HG02759 (cell line): ENCODE results near the gene SETD3.
"Not testable (repeated sequence)": the region's sequence is repeated elsewhere in the genome, so short reads cannot be mapped to it uniquely, and the experiment has no call there.

ENCODE experiments used
- ATAC-seq: cut with Tn5 transposase; IDR thresholded peaks from one replicate; pipeline ENCODE4 v1.9.1; 2021; ENCODE audit warnings: mild to moderate bottlenecking, moderate library complexity; ENCODE audit not compliant: unreplicated experiment

SETD3 gene

DNA sequence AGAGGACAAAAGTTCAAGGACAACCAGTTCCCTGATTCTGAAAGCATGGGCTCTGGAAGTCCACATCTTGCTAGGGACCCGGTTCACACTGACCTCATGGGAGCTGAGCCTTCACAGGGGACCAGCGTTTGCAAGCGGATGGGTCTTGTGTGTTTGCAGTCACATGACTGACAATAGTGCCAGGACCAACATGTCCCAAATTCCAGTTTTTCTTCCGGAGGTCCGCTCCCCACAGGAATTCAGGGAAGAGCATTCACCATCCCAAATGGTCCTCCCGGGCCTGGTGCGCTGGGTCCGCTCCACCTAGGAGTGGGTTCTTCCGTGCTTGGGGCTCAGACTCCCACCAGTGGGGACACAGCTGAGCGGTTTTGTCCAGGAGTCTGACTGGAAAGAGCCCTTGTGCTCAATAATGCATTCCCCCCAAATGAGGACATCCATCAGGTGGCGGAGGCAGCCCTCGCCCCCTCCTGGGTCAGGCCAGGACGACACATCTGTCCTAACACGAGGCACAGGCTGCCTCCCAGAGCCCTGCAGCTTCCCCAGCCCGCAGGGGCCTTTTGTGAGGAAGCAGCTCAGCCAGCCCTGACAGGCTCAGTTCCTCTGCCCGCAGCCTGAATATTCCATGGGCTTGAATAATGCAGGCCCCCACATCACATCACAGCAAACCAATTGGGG is 116.9 kb downstream of the SETD3 start:
- ATAC-seq: no peak

DNA sequence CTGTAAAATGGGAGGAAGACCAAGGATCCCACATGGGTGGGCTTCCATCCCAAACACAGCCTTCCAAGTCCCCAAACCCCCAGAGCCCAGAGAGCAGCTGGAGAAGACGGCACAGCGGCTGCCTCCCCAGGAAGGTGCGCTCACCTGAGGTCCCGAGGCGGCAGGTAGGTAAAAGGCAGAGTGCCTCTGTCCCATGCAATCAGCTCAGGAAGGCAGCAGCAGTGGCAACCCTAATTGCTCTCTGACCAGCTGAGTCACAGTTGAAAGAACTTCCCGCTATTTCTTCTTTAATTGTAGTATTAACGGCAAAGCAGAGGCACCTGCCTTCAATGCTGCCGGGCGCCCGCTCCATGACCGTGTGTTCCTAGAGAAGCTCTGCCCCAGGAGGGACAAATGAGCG is 117.6 kb downstream of the SETD3 start:
- no peak for ATAC-seq

DNA sequence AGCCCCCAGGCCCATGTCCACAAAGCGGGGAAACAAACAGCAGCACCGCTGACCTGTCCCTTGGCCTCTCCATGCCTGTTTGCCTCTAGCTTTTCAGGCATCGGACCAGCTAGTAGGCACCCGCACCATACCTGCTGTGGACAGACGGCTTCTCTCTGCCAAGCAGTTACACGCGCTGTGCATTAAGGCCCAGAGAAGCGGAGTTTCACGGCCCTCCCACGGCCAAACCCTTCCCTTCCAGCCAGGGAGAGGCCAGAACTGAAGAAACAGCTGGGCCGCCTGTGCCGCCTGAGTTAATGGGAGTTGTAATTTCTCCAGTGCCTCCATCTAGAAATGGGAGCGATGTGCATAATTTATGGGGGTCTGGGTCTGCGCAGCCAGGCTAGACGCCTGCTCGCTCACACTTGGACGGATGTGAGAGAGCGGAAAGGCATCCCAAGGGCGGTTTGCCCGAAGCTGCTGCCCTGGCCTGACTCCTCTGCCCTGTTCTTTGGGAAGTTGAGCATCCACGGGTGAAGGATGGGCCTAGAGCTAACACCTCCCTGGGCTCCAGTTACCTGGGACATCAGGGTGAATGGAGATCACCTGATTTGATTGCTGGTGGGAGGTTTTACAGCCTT is 119.0 kb downstream of the SETD3 start:
- ATAC-seq: no peak

DNA sequence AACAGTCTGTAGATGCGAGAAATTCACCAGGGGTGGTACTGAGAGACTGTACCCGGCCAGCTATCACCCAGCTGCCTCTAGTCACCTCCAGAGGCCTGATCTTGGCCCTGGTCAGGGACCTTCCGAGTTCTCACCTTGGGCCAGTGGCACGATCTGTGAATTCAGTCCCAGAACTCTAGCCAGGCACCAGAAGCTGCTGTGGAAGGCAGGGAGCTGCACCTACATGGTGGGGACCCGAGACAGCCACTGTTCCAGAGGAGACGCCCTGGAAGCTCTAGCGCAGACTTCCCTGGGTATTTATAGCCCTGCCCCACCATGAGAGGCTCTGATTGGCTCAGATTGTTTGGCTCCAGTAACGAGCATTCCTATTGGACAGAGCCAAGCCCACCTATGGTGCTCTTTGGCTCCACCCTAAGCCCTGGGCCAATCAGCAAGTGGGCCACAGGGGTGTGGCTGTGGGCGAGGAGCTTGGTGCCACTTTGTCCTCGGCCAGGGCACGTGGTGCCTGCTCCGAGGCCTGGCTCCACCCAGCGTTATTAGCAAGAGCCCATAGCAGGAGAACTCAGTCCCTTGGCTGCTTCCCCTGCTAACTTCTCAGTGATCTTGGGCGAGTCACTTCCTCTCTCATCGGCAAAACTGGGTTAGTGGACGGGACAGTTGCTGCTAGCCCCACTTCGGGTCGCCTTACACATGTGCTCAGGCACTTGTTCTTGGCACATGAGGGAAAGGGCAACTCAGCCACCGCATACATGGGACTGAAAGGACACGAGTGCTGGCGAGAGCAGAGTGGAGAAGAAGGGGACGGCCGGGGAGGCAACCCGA is 119.7 kb downstream of the SETD3 start:
- ATAC-seq: no peak

DNA sequence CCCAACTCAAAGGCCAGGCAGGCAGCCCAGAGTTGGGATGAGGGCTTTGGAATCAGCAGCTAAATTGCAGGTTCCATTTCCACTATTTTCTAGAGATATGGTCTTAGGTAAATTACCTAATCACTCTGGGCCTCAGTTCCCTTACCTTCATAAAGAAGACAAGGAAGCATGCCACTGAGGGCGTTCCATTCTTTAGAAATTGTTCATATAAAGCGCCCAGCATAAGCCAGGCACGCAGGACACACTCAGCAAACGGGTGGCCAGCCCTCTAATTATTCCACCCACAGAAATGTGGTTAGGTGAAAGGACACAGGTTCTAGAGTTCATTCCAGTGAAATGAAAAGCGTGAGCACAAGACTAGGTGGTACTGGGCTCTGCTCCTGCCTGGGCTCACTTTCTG is 120.8 kb downstream of the SETD3 start:
- ATAC-seq: no peak

DNA sequence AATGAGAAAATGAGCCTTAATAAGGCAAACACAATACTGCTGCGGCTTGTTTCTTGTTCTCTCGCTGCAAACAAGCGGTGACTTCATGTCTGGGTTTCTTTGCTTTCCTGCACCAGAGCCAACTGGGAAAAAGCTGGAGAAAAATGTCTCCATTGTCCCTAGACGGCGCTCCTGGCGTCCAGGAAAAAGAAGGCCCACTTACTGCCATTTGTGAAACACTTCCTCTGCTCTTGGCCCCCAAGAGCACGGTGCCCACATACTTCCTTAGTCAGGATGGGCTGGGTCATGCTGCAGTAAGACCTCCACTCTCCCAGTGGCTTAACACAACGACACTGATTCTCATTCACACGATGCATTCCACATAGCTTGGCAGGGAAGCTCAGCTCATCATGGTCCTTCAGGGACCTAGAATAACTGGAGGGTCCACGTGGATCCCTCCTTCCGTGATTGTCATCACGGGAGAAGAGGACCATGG is 122.7 kb downstream of the SETD3 start:
- no peak for ATAC-seq

DNA sequence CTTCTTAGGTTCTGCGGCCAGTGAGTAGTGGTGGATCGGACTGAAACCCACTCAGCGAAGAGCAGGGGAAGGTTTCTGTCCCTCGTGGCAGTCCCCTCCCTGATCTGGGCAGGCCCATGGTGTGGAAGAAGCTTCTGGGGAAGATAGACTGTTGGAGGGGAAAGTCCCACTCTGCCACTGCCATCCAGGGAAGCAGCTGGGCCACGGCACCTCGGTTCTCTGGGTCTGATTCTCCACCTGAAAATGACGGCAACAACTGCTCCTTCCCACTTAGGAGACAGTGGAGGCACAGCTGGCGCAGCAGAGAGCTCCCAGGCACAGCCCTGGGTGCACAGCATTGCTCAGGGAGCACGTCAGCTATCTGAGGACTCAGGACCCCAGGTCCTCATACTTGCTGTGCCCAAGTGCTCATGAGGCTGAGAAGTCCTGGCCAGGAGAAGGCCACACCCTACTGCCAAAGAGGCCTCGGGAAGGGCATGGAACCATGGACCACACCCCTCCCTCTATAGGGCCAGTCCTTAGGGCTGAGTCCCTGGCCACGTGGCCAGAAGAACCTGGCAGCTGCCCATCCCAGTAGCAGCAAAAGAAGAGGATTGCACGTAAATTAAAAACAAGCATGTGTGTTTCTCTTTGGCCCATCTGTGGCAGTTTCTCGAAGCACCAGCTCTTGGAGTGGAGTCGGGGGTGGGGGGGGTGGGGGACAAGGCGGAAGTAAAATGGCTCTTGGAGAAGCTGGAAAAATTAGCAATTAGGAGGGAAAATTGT is 123.3 kb downstream of the SETD3 start:
- no peak for ATAC-seq

DNA sequence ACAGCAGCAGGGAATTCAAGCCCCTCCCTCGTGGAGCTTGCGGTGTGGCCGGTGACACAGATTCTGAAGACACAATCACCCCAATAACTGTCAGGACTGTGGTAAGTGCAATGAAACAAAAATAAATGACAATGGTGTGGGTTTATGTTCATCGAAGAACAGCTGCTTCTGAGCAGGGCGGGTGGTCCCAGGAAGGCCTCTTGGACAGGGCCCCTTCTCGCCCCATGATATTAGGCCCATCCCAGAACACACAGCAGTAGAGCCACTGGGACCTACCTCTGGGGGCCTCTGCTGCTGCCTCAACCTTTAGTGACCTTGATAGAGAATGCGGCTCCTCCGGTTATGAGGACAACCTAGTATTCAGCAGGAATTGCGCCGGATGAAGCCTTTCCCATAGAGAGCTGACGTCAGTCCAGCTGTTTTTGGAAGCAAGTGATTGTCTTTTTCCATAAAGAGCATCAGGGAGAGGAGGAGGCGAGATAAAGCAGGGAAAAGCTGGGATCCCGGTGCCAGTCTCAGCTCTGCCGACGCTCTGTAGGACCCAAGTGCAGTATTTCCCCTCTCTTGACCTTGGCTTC is 124.5 kb downstream of the SETD3 start:
- no peak for ATAC-seq

DNA sequence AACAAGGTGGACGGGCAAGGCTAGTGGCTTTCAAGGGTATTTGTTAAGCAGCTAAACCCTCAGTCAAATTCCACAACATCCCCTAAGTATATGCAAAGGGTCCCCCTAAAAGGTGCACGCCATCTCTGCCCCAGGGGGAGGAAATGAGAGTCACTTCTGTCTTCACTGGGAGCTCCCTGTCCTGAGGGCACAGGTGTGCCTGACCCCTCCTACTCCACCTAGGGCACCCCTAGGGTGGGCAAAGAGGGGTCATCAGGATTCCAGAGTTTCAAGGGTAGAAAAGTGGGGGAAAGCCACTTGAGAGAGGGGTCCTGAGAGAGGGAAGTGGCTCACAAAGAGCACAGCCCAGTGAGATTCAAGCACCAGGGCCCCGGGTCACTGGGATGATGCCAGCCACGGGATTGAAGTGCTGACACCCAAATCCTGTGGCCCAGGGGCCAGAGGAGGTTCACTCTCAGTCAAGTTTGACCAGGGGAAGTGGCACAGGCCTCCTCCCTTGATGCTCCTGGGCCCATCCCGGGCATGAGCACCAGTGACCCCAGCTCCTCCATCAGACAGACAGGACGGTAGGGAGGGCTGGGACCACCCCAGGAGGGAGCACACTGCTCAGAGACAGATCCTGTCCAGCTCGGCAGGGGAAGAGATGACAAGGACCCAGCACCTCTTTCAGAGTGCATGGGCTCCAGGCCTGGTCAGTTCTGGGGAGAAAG is 126.3 kb downstream of the SETD3 start:
- ATAC-seq: no peak

DNA sequence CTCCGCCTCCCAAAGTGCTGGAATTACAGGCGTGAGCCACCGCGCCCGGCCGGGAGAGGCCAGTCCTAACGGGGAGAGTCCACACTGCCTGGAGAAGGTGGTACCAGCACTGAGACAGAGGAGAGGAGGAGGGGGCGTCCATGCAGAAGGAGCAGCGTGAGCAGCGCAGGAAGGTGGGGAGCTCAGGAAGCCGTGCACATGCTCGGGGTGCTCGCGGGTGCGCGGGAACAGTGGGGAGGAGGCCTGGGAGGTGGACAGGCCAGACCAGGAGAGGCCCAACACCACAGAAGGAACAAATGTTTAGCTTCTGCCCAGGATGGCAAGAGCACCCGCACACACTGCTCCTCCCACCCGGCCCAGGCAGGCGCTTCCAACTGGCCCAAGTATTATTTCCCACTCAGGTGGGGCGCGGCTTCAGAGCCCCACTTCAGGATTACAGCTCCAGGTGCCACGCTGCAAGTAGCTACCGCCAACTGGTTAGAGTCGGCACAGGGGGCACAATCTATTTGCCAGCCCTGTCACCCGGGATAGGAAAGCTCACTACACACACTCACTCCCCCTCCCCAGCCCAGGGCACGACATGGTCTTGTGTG is 127.9 kb downstream of the SETD3 start:
- no peak for ATAC-seq

DNA sequence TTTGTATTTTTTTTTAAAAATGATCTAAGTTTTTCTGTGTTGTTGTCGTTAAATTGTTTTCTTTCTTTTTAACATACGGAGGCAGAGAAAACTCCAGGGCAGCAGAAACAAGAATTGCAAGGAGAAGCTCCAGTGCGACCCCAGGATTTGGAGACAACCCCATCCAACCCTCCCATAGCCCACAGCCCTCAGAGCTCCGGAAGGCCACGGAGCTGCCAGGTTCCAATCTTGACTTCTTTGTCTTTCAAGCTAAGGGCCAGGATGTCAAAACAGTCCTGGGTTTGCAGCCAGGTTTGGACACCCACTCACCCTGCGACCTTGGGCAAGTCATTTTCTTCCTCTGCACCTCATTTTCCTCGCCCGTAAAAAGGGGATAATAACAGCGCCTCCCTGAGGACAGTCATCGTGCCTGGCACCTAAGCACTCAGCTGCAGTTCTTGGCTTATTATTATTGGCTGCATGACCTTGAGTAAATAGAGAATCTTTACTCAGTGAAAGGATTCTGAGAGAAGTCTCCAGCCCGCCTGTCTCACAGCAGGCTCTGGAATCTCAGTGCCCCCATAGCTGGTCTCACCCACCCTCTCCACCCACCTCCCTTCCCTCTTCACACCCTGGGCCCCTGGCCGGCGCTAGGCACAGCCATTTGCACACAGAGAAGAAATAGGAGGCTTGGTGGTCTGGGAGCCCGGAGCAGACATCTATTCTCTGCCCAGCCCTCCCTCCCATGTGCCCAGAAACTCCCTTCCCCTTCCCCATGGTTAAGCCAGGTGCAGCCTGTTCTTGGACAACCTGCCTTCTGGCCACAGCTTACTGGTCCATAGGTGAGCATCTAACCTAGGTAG is 129.3 kb downstream of the SETD3 start:
- no peak for ATAC-seq

DNA sequence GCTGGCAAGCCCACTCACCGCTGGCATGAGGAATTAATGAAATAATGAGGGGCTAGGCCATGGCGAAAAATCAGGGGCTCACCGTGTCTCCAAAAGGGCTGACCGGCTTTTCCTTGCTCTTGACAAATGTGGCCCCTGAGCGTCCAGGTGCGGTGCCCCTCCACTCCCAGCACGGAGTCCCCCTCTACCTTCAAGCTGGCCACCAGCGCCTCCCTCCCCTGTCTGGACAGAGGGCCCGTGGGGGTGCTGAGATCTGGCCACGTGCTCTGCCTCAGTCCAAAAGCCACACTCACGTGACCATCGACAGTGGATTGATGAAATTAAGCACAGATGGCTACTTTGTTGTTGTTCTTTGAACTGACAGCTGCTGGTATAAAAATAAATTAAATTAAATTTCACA is 129.9 kb downstream of the SETD3 start:
- ATAC-seq: no peak

DNA sequence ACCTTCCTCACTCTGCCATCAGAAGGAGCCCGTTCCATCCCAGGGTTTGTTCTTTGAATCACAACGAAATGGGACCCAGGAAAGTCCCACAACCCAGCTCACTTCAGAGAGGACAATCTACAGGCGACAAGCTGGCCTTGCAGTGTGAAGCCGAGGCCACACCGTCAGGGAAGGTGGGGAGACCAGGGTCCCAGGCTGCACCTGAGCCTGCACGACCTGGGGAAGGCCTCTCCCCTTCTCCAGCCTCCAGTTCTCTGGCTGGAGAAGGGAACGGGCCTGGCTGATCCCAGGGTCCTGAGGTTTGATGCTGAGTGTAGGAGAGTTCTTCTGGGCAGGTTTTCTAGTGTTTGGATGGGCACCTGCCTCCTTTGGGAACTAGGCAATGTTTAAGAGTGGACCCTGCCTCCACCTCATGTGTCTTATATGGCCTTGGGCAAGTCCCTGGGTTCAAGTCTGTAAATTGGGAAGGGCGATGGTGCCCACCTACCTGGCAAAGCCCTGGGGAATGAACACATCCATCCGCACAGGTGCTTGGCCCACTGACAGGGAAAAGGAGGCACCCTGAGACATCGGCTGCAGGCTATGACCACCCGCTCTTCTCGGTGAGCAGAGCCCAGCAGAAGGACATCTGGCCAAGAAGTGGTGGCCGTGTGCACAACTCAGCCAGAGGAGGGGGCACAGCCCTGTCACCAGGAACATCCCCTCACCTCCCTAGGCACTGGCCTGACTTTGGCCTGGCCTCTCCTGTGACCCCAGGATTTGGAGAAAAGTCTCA is 130.8 kb downstream of the SETD3 start:
- ATAC-seq: no peak

DNA sequence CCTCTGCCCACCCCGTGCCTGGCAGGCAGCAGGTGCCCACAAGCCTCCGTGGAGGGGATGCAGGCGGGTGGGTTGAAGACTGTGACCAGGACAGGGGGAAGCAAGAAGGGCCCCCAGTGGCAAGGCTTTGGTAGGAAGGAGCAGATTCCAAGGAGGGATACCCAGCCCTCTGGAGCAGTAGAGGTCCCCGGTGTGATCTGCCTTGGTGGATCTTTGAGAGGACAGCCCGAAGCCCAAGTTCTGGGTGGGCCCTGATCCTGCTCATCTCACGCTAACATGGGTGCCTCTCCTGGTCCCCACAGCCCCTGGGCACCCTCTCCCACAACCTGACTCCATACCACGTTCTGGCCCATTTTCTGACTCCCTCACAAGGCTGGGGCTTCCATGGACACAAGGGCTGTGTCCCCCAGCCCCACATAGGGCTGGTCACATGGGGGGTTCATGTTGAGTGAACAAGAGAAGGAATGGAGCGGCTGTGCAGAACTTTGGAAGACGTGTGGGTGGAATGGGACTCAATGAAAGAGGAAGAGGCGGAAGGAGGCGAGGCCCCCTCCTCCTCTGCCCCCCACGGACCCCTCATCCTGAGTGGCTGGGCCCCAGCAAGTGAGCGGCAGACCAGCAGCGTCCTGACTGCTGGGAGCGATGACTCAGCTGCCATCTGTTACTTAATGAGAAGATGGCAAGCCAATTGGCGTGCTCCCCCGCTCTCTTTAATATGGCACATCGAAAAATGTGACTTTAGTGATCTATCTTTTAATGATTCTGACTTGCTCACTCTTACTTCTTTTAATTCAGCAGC is 131.6 kb downstream of the SETD3 start:
- no peak for ATAC-seq

DNA sequence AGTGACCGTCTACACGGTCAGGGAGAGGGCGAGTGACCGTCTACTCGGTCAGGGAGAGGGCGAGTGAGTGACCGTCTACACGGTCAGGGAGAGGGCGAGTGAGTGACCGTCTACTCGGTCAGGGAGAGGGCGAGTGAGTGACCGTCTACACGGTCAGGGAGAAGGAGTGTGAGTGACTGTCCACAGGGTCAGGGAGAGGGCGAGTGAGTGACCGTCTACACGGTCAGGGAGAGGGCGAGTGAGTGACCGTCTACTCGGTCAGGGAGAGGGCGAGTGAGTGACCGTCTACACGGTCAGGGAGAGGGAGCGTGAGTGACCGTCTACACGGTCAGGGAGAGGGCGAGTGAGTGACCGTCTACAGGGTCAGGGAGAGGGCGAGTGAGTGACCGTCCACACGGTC is 132.4 kb downstream of the SETD3 start:
- not testable (repeated sequence) for ATAC-seq
